ENCODE data around the gene CNBD2.
"Not testable (repeated sequence)": the region's sequence is repeated elsewhere in the genome, so short reads cannot be mapped to it uniquely, and the experiment has no call there.

The CNBD2 gene

DNA sequence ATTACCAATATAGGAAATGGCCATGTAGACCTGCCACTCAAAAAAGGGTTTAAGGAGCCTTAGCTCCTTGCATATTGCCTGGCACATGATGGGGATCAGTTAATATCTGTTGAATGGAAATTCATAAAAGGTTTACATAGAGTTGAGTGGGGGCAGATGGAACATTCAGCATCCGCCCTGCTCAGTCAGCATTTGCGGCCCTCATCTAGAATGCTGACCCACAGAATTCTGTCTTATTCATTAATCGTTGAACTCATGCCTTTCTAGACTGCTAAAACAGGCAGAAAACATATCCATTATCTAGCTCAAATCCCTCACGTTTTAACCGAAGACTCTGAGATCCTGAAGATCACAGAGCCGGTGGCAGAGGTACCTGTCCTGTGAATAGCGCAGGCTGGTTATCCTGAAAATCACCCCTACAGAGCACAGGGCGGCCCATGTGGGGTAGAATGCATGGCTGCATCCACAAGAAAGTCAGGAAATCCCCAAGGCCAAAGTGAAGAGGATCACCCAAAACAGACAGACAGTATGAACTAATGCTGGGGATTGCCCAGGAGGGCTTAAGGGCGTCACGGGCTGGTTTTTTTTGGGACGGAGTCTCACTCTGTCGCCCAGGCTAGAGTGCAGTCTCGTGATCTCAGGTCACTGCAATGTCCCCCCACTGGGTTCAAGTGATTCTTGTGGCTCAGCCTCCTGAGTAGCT lies 59.9 kb downstream of the CNBD2 start:
- no peak for DNase-seq

DNA sequence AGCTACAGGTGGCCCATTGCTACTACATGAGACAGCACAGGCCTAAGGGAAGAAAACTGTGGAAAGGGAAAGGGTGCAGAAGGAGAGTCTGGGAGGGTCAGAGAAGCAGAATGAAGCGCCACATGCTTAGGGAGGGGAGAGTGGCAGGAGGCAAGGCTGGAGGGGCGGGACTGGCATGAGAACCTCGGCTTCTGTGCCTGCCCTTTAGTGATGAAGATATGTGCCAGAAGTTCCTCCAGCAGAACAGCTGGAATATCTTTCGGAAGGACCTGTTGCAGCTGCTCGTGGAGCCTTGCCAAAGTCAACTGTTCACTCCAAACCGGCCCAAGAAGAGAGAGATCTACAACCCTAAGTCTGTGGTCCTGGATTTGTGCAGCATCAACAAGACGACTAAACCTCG lies 61.8 kb downstream of the CNBD2 start:
- no peak for DNase-seq

DNA sequence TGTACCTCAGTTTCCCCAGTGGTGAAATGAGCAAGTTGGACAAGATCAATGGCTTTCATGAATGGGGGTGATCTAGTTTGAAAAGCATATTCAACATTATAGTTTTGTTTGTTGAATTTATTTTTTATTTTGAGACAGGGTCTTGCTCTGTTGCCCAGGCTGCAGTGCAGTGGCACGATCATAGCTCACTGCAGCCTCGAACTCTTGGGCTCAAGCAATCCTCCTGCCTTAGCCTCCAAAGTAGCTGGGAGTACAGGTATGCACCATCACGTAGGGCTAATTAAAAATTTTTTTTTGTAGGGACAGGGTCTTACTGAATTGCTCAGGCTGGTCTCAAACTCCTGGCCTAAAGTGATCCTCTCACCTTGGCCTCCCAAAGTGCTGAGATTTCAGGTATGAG lies 63.4 kb downstream of the CNBD2 start:
- no peak for DNase-seq

DNA sequence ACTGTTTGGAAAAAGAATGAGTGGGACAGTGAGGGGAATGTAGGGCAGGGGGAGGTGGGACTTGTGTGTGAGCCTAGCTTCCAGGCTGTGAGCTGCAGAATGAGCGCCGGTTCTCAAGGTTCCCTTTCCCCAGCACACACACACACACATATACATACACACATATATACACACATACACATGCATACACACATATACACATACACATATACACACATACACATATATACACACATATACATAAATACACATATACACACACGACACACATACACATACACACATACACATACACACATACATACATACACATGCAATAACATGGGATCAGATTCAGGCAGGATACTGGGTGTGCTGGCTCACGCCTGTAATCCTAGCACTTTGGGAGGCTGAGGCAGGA lies 66.5 kb downstream of the CNBD2 start:
- no peak for DNase-seq

DNA sequence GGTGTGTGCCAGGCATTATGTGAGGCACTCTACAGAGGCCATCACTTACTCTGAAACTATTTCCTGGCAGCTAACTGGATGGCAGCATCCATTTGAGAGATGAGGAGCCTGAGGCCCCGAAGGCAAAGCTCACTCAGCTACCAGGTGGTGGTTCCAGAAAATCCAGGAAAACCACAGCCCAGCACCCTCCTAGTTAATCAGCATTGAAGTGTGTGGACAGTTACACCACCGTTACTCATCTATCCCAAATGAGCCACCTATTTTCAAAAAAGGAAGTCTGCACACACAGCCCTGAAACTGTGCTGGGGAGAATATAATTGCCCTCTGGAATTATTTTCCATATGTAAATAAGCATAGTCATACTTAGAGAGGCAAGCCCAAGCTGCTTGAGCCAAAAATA lies 67.4 kb downstream of the CNBD2 start:
- no peak for DNase-seq

- no peak for DNase-seq
Observed at GRCh38 chr20:36036688-36037087, 68.3 kb downstream of the CNBD2 start.

DNA sequence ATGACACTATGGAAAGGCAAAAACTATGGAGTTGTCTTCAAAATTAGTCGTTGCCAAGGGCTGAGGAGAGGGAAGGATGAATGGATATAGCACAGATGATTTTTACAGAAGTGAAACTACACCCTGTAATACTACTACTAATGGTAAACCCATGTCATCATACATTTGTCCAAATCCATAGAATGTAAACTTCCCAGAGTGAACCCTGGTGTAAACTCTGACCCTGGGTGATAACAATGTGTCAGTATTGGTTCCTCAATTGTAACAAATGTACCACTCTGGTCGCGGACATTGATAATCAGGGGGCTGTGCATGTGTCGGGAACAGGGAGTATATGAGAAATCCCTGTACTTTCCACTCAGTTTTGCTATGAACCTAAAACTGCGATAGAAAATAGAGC lies 72.2 kb downstream of the CNBD2 start:
- no peak for DNase-seq

- DNase-seq: no peak
Observed at GRCh38 chr20:36043441-36043840, 75.1 kb downstream of the CNBD2 start.

DNA sequence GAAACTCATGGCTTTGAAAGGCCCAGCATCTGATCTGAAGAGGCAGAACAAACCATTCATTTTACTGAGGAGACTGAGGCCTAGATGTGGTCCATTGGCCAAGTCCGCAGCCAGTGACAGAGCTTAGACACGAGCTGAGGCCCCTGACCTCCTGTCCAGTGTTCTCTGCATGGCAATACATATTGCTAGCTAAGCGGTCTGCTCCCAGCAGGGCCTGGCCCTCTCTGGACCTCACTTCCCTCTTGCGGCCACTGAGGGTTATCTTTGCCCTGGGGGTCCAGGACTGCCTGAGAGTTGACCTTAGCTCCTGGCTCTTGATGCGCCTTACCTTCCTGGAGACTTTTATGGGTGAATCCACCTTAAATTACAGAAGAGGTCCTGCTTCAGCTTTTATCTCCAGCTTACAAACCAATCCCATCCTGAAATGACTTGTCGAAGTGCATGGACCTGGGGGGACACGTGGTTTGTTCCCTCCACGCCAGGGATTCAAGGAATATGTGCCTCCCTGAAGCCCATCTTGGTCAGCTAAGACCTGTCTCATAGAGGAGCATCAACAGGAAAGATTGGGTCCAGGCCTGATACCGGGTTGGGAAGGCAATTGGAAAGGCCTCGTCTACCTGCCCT lies 75.6 kb downstream of the CNBD2 start:
- no peak for DNase-seq

GRCh38 chr20:36045373-36045714 lies 77.0 kb downstream of the CNBD2 start:
- DNase-seq: no peak

- not testable (repeated sequence) for DNase-seq
Observed at GRCh38 chr20:36046073-36046798, 77.8 kb downstream of the CNBD2 start.

DNA sequence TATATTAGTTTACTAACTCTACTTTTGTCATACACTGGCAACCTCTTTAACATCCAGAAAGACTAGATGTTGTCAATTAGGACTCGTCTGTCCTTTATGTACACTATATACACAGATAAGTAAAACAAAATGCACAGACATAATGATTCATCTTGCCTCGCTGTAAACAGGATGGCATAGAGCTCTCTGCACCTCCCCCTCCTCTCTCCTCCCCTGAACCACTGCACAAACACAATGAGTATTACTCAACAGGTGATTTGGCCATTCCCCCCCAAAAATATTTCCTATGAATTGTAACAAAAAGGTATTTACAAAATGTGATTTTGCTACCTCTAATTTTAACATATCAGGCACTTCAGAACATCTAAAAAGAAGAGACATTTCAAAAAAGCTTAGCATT lies 81.0 kb downstream of the CNBD2 start:
- DNase-seq: peak in 1 of 2 donors; percentile 13

DNA sequence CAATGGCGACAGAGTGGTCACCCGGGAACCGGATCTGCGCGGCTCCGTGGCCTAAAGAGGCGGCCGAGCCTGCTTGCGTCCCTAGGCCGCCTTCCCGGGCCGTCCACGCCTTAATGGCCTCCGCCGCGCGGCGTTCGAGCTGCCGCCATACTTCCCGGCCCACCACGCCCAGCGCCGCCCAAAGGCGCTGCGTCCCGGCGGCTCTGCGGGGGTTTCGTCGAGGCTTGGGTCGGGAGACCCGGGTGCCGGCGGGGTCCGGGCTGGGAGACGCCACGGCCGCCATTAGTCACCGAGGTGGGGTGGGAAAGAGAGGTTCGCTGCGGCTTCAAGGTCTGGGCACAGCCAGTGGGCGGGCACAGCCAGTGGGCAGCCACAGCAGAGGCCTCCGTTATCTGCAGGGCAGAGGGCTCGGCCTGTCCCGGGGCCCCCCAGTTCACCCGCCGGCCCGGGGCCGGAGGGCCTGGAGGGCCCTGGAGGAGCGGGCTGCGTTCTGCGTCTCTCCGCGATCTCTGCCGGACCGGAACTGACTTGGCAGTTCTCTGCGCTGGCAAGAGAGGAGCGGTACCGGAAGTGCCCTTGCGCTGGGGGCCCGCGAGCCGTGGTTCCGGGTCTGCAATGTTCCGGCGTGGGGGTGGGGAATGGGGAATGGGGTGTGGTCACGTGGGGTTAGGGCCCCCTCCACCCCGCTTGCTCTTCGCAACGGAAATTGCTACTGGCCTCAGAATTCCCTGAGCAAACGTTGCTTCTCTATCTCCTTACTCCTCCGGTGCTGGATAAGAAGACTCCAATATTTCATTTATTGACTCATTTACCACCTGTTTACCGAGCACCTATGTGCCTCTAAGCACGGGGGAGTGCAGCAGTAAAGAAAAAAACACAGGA lies 82.3 kb downstream of the CNBD2 start:
- DNase-seq: peak; percentile 90

- DNase-seq: no peak
Observed at GRCh38 chr20:36051318-36052116, 83.1 kb downstream of the CNBD2 start.

- no peak for DNase-seq
Observed at GRCh38 chr20:36052117-36052513, 83.7 kb downstream of the CNBD2 start.

DNA sequence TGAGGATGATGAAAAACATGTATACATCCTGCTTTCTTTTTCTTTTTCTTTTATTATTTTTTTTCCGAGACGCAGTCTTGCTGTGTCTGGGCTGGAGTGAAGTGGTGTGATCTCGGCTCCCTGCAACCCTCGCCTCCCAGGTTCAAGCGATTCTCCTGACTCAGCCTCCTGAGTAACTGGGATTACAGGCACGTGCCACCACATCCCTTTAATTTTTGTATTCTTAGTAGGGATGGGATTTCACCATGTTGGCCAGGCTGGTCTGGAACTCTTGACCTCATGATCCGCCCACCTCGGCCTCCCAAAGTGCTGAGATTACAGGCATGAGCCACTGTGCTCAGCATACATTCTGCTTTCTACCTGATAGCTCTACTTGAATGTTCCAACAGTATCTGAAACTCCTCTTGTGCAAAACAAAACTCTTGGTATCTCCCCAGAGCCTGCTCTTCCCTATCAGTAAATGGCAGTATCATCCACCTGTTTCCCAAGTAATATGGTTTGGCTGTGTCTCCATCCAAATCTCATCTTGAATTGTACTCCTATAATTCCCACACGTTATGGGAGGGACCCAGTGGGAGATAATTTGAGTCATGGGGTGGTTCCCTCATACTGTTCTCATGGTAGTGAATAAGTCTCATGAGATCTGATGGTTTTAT lies 85.6 kb downstream of the CNBD2 start:
- not testable (repeated sequence) for DNase-seq

DNA sequence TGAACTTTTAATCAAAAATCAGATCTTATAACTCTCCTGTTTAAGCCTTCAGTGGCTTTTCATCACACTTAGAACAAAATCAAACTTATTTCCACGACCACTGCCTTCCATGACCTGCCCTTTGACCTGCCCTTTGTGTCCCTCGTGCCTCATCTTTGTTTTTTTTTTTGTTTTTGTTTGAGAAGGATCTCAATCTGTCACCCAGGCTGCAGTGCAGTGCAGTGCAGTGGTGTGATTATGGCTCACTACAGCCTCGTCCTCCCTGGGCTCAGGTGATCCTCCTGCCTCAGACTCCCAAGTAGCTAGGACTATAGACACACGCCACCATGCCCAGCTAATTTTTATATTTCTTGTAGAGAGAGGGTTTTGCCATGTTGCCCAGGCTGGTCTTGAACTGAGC lies 86.8 kb downstream of the CNBD2 start:
- DNase-seq: no peak

- no peak for DNase-seq
Observed at GRCh38 chr20:36060676-36061075, 92.3 kb downstream of the CNBD2 start.

- no peak for DNase-seq
Observed at GRCh38 chr20:36061754-36062153, 93.4 kb downstream of the CNBD2 start.

- DNase-seq: no peak
Observed at GRCh38 chr20:36062799-36063198, 94.4 kb downstream of the CNBD2 start.

GRCh38 chr20:36063916-36064657 lies 95.7 kb downstream of the CNBD2 start:
- DNase-seq: no peak

Data from CD4-positive, alpha-beta T cell treated with Interleukin-1 beta for 1 hour (primary cell).